Heart left ventricle (tissue), 16 donors: ENCODE data around the gene TTPAL. TPM values are rescaled to one million over a fixed set of nuclear protein-coding genes. Genes with fewer than 3 reads are reported as not detected.

Experiments used
- ATAC-seq, 4 donors: fragments of 200-7000 bp; cut with Tn5 transposase; one replicate each; pipeline ENCODE4 v1.9.1; 2020 to 2022; ENCODE audit warnings: moderate library complexity in 4 of 4, mild to moderate bottlenecking in 3 of 4, moderate number of reproducible peaks in 1 of 4
- DNase-seq, 5 donors: peaks; one replicate each; pipeline ENCODE4 v3.0.0-alpha.2; 2020
- H3K27ac ChIP-seq, 12 donors: fragments of 200-600 bp; sonication (generic) in 4 of 12; one replicate each; pipeline versions ENCODE4 v1.5.0 to v1.8.0; 2016 to 2022; ENCODE audit warnings: mild to moderate bottlenecking in 2 of 12
- H3K27me3 ChIP-seq, 9 donors: fragments of 200-600 bp; sonication (generic) in 2 of 9; one replicate each; pipeline versions ENCODE4 v1.5.1 to v1.8.0; 2016 to 2022; ENCODE audit warnings: mild to moderate bottlenecking in 3 of 9
- H3K36me3 ChIP-seq, 9 donors: fragments of 200-600 bp; sonication (generic) in 2 of 9; one replicate each; pipeline versions ENCODE4 v1.5.0 to v1.8.0; 2018 to 2022; ENCODE audit warnings: mild to moderate bottlenecking in 2 of 9
- H3K4me1 ChIP-seq, 12 donors: fragments of 200-600 bp; sonication (generic) in 4 of 12; one replicate each; pipeline versions ENCODE4 v1.5.0 to v1.8.0; 2016 to 2022; ENCODE audit warnings: mild to moderate bottlenecking in 3 of 12
- H3K4me3 ChIP-seq, 12 donors: fragments of 200-600 bp; sonication (generic) in 4 of 12; one replicate each; pipeline versions ENCODE4 v1.5.0 to v1.8.0; 2017 to 2022; ENCODE audit warnings: mild to moderate bottlenecking in 9 of 12, moderate library complexity in 4 of 12
- H3K9me3 ChIP-seq, 12 donors: fragments of 200-600 bp; sonication (generic) in 4 of 12; one replicate each; pipeline versions ENCODE4 v1.5.0 to v1.8.0; 2016 to 2022; ENCODE audit warnings: mild to moderate bottlenecking in 1 of 12
- POLR2A ChIP-seq, 2 donors: fragments of 450-650 bp; IDR thresholded peaks; one replicate each; pipeline ENCODE4 v1.6.1; 2017; ENCODE audit warnings: antibody characterized with exemption in 2 of 2, mild to moderate bottlenecking in 2 of 2, moderate library complexity in 2 of 2
- WGBS, 4 donors: extraction: QIAGEN DNeasy Blood & Tissue Kit in 2 of 4; methylation state at CpG; one replicate each; pipeline versions ENCODE4 v1.1.5 to v1.1.7; 2013 to 2018; 5-methylcytosine and 5-hydroxymethylcytosine counted together
- intact Hi-C, 10 donors: fragments of 100-400 bp; cut with DNase I; formaldehyde crosslinking; loops; one replicate each; pipeline versions ENCODE4 v1.11.1 to v1.14.2; 2022
- polyA plus RNA-seq, 2 donors: library from polyadenylated mRNA; stranded (reverse); fragments of 200-250 nt; gene quantifications; one replicate each; pipeline ENCODE4 v1.2.3, GENCODE V29; 2013
- total RNA-seq, 9 donors: library from RNA; depleted of rRNA in 2 of 9; stranded (reverse); fragments of >200 nt in 2 of 9; fragmentation: NEBNext Ultra II Directional in 3 of 9; extraction: Animal tissue kit (Norgen Biotek cat#: 25700) in 3 of 9; gene quantifications; one replicate each; pipeline versions ENCODE4 v1.1.0 to v1.2.4, GENCODE V29; 2016 to 2023
- TF ChIP-seq, protein P1 (sequence below), 12 donors: fragments of 200-600 bp; sonication (generic) in 4 of 12; IDR thresholded peaks; one replicate each; pipeline versions ENCODE4 v1.5.0 to v1.8.0; 2018 to 2022; ENCODE audit warnings: antibody characterized with exemption in 12 of 12, mild to moderate bottlenecking in 5 of 12
- donor health status: ischemic (EF 13 %, LVEDD 7.1; RV severe dilation, severe dysfunction).
- donor health status: healthy with polysubstance abuse.
- donor health status: DM: no; HTN: yes; CAD: no.
- donor health status: DM: no; HTN: no; CAD: no.
- donor health status: ischemic (EF 25% LVEDD 6.9; RV normal size, moderate dysfunction).
- donor health status: ischemic (EF 25% LVEDD 5.7; RV mildly dilated, moderate dysfunction).
- donor health status: healthy.
- donor health status: DM: yes; HTN: yes; CAD: no.
- donor health status: ischemic (EF 35%, LVEDD 5.7; RV mildly dilated, moderate dysfunction).
- donor health status: nonischemic (EF 11% LVEDD 7.7; RV severe dilation, severe dysfunction).
- donor health status: DM: yes; HTN: yes; CAD: no.
- donor health status: PGD.
- donor health status: ischemic (EF 29% LVEDD 5.4; RV normal size, mild dysfunction).
- donor health status: nonischemic (EF 23%, LVEDD 6.1; RV moderate dilation, normal function).

TTPAL gene
- total and polyA plus RNA-seq, 11 donors, result 1.9 to 6.0 (median 4.2) TPM

DNA sequence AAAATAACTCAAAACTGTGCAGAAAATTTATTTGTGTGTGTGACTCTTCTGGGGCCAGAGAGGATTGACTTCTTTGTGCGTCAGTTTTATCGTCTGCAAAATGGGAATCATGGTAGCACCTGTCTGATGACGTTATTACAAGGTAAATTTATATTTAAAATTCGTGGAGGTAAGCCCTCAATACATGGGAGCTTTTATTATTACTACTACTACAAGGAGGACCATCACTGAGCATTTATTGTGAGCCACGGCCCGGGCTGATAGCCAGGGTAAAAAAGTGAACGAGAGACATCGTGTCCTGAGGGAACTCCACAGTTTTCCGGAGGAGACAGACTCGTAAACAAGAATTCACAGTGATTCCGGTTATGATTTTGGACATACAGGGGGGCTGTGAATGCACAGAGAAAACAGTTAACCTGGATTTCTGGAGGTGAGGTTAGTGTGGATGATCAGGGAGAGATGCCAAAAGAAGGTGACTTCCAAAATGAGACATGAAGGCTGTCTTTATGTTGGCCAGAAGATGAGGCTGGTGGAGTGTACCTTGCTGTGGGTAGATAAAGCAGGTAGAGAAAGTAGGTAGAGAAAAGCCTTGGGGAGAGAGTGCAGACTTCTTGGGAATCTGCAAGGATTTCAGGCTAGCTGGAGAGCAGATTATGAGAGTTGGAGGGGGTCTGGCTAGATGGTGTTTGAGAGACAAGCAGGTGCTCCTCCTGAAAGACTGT lies 56.7 kb downstream of the TTPAL start:
- H3K9me3 ChIP-seq, result no peaks in the 10 kb centered on the region
- DNase-seq (no peak), ATAC-seq (peak in 2 of 4 donors; percentile 8 to 37)
- intact Hi-C loops, result loop anchor here (2.0 to 10.0 kb wide), 6 partner anchors 40 to 202 kb away; no protein-coding TSS in a partner anchor
- peaks cover 0 to 10% (median 0%) of the 10 kb centered on the region in 9 donors for H3K27me3 ChIP-seq
- WGBS, 4 donors, result 5 to 12% (median 7%) methylated on average over 11 of the region's 11 CpGs
- peak overlapping the region; percentile 45 to 99 (median 86) for H3K4me3 ChIP-seq
- H3K27ac ChIP-seq, result peak overlapping the region in 11 of 12 donors; percentile 17 to 87 (median 76)
- H3K36me3 ChIP-seq, result no peaks in the 10 kb centered on the region
- TF ChIP-seq, protein P1, sequence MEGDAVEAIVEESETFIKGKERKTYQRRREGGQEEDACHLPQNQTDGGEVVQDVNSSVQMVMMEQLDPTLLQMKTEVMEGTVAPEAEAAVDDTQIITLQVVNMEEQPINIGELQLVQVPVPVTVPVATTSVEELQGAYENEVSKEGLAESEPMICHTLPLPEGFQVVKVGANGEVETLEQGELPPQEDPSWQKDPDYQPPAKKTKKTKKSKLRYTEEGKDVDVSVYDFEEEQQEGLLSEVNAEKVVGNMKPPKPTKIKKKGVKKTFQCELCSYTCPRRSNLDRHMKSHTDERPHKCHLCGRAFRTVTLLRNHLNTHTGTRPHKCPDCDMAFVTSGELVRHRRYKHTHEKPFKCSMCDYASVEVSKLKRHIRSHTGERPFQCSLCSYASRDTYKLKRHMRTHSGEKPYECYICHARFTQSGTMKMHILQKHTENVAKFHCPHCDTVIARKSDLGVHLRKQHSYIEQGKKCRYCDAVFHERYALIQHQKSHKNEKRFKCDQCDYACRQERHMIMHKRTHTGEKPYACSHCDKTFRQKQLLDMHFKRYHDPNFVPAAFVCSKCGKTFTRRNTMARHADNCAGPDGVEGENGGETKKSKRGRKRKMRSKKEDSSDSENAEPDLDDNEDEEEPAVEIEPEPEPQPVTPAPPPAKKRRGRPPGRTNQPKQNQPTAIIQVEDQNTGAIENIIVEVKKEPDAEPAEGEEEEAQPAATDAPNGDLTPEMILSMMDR (IDR thresholded peaks at IDR 0.05), result no peak
- TF ChIP-seq POLR2A (IDR thresholded peaks at IDR 0.05), result no peak
- peaks cover 0 to 32% (median 10%) of the 10 kb centered on the region in 12 donors for H3K4me1 ChIP-seq

DNA sequence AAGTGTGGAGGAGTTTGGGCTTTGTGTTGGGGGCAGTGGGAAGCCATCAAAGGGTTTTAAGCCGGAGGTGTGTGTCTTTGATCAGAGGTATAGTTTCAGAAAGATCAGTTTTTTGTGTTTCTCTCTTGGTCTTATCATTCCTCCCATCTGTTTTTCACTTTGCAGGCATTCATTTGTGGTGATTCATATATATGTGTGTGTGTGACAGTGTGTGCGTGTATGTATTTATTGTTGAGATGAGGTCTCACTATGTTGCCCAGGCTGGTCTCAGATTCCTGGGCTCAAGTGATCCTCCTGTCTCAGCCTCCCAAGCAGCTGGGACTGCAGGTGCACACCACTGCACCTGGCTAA lies 57.3 kb downstream of the TTPAL start:
- Histone ChIP-seq H3K27ac (peak overlapping the region in 5 of 12 donors; percentile 72 to 84 (median 82)), H3K27me3 (peaks cover 0 to 10% (median 0%) of the 10 kb centered on the region in 9 donors), H3K36me3 (no peaks in the 10 kb centered on the region), H3K4me3 (peak overlapping the region in 9 of 12 donors; percentile 58 to 99 (median 84)), H3K4me1 (peaks cover 0 to 32% (median 10%) of the 10 kb centered on the region in 12 donors), H3K9me3 (no peaks in the 10 kb centered on the region)
- ATAC-seq (peak in 1 of 4 donors; percentile 19), DNase-seq (no peak)
- intact Hi-C loops, result loop anchor here (2.0 to 10.0 kb wide), 6 partner anchors 39 to 202 kb away; no protein-coding TSS in a partner anchor
- WGBS, 4 donors, result 78 to 84% (median 80%) methylated on average over 2 of the region's 2 CpGs
- TF ChIP-seq, protein P1 (IDR thresholded peaks at IDR 0.05), result no peak
- TF ChIP-seq POLR2A (IDR thresholded peaks at IDR 0.05), result no peak

DNA sequence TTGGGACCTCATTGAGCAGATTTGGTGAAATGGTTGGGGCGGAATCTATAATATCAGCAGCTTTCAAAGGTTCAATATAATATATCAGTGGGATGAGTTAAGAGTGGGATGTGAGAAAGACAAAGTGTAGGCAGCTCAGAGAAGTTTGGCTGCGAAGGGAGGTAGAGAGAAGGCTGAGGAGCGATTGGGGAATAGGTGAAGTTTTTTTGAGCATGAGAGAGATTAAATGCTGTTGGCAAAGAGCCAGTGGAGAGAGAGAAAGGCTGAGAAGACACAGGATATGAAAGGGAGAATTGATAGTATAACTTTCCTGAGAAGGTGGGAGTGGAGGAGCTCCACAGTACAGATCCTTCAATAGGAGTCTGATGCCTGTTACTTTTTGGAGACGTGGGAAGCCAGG lies 58.3 kb downstream of the TTPAL start:
- no peak for TF ChIP-seq POLR2A (IDR thresholded peaks at IDR 0.05)
- TF ChIP-seq, protein P1 (IDR thresholded peaks at IDR 0.05), result no peak
- ATAC-seq (no peak), DNase-seq (no peak)
- H3K36me3 ChIP-seq, result no peaks in the 10 kb centered on the region
- peaks cover 0 to 10% (median 0%) of the 10 kb centered on the region in 9 donors for H3K27me3 ChIP-seq
- WGBS, 4 donors, result 67 to 69% (median 67%) methylated on average over 4 of the region's 4 CpGs
- H3K4me1 ChIP-seq, result peaks cover 0 to 32% (median 10%) of the 10 kb centered on the region in 12 donors
- H3K27ac ChIP-seq, result peak overlapping the region in 3 of 12 donors; percentile 8 to 84 (median 26)
- intact Hi-C loops, result loop anchor here (2.0 to 10.0 kb wide), 6 partner anchors 38 to 201 kb away; no protein-coding TSS in a partner anchor
- H3K4me3 ChIP-seq, result no peak overlapping the region
- no peaks in the 10 kb centered on the region for H3K9me3 ChIP-seq

DNA sequence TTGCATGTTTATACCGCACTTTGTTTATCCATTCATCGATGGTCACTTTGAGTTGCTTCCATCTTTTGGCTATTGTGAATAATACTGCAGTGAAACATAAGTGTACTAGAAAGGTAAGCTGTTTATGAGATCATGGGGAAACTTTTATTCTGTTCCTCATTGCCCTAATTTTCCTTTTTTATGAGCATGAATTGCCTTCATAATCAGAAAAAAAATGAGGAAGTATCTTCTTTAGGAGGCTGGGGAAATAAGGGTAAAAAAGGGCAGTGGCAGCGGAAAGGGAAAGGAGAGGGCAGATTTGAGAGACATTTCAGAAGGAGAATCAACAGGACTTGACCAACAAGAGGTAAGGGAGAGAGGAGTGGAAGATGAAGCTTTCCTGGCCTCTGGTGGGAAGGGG lies 60.5 kb downstream of the TTPAL start:
- H3K4me1 ChIP-seq, result peaks cover 0 to 38% (median 16%) of the 10 kb centered on the region in 12 donors
- DNase-seq, result no peak
- TF ChIP-seq, protein P1 (IDR thresholded peaks at IDR 0.05), result no peak
- TF ChIP-seq POLR2A (IDR thresholded peaks at IDR 0.05), result no peak
- 88 to 95% (median 93%) methylated on average over 3 of the region's 3 CpGs for WGBS, 4 donors
- intact Hi-C loops, result loop anchor here in 2 of 10 donors (10.0 kb wide), 1 partner anchor 199 kb away; no protein-coding TSS in a partner anchor
- no peak for ATAC-seq
- peak overlapping the region in 1 of 12 donors; percentile 33 for H3K27ac ChIP-seq
- H3K9me3 ChIP-seq, result no peaks in the 10 kb centered on the region
- no peak overlapping the region for H3K4me3 ChIP-seq
- H3K27me3 ChIP-seq, result peaks cover 0 to 10% (median 0%) of the 10 kb centered on the region in 9 donors
- no peaks in the 10 kb centered on the region for H3K36me3 ChIP-seq
